Inflammatory macrophage (primary cell): ENCODE data around the gene MTA3.

Experiments used
- DNase-seq, 2 donors: peaks; one replicate each; pipeline ENCODE4 v3.0.0-alpha.2; 2020 to 2022

MTA3 gene

DNA sequence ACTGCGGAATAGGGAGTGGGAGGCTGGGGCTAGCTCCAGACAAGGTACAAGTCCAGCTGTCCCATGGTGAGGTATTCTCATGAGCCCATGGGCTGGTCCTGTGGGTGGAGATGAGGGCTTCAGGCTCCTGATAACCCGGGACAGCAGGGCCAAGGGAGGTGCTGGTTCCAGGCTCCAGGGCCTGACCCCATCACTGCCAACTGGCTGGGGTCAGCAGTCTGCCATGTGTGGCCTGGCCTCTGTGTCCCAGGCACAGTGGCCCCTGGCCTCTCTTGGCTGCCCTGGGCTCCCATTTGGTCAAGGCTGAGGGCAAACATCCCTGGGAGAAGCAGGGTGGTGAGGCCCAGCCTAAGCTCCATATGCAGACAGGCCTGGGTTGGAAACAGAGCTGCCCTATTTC lies 196.5 kb downstream of the MTA3 start:
- no peak for DNase-seq

DNA sequence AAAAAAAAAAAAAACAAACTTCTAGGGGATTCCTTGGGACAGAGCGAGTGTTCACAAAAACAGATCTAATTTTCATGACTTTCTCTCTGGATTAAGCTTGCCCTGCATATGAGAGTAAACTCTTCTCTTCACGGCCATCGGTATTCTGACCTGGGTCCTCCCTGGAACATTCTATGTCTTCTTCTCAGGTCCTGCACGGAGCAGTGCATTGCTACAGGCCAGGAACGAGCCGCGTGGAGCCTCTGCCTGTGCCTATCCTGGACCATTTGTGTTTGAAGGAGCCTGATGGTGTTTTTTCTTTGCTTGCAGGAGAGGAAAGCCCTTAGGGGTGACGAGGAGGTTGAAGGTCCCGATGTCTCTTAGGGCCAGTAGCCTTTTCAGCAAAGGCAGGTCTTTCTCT lies 197.3 kb downstream of the MTA3 start:
- DNase-seq: no peak

DNA sequence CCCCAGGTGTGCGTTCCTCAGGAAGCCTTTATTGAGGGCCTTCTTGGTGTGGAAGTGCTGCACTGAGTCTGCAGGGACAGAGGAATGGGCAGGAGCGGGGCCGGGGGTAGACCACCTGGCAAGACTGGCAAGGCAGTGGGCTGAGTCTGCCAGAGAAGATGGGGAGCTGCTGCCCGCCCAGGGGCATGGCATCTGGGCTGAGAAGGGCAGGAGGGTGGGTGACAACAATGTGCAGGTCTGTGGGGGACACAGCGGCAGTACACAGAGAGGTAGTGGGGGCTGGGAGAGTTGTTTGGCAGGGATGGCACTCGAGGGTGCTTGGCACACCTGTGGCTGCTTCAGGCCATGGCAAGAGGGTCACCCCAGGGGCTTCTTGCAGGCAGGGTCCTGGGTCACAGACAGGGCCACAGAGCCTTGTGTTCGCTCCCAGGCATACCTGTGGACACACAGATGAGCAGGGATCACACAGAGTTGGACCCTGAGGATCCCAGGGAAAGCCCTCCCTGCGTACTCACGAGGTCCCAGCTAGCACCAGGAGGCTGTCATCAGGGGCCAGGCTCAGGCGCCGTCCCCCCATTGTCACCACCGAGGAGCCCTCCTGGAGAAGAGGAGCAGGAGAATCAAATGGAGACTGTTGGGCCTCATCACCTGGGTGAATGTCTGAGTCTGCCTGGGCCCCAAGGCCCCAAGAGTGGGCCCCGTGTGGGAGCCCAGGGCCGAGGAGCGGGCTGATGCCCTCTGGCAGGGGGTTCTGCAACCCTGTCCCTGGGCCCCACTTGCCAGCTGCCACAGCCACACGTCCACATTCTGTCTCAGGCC lies 198.9 kb downstream of the MTA3 start:
- DNase-seq: no peak

DNA sequence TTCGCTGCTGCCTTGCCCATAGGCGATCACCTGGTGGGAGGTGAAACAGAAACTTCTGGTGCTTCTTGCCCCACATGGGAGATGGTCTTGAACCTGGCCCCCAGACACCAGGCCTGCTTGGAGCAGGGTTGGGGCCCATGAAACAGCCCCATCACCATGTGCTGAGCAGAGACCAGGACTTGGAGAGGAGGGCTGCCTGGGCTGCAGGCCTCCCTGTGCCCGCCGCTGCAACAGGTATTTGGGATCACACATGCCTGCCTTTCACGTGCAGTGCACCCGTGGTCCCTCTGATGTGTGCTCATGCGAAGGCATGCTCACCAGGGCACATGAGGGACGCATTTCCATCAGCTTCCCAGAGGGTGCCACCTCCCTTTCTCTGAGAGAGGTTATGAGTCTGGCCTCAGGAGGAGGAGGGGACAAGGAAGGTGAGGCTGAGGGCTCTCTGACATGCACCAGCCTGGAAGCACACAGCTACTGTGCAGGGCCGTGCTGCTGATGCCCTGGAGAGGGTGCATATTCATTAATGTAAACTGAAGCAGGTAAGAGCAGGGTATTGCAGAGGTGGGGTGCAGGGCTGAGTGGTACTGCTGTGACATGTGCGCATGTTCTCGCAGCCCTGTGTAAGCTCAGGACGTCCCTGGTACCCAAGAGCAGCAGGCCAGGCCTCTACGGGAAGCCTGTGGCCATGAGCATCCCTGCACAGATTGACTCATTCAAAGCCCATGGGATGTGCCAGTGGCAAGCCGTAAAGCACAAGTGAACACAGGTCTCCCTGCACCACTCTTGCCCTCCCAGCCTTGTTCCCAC lies 199.7 kb downstream of the MTA3 start:
- no peak for DNase-seq

DNA sequence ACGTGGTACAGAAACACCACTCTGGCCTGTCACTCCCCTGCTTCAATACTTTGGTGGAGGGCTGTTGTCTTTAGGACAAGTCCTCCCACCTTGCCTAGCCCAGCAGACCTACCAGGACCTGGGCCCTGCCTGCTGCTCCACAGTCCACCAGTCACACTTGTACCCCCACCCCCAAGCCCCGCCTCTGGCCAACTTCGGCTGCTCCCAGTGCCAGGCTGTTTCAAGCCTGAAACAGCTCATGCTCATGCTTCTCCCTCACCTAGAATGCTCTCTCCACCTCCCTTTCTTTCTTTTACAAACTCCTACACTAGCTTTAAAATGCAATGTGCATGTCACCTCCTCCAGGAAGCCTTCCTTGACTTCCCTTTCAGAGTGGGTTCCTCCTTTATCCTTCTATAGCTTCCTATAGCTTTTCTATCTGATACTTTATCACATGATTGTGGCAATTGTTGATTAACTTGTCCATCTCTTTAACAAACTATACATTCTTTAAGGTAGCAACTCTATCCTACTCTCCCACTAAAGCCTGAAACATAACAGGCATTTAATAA lies 200.3 kb downstream of the MTA3 start:
- DNase-seq: peak in 1 of 2 donors; percentile 26

DNA sequence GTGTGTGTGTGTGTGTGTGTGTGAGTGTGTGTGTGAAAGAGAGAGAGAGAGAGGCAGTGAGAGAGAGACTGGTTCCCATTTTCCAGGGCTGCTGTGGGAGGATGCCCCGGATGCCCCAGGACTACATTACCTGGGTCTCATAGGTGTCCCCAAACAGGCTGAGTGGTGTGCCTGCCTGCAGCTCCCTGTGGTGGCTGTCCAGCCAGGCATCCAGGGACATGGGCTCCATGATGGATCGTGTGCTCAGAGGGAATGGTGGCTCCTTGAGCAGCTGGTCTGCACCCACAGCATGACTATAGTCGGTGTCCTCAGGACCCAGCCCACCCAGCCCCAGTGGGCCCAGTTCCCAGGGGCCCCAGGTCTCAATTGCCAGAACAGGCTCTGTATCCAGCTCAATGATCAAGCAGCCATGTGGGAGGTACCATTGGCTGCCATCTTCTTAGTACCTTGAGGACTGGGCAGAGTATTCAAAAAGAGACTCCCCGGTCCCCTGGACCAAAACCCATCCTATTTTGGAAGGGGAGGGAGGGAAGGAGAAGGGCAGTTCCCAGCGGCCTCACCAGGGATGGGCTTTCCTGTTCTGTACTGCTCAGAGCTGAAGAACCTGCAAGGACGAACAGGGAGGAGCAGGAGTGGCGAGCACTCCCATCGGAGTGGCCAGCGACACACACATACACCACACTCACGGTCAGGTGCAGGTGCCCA lies 201.3 kb downstream of the MTA3 start:
- no peak for DNase-seq

DNA sequence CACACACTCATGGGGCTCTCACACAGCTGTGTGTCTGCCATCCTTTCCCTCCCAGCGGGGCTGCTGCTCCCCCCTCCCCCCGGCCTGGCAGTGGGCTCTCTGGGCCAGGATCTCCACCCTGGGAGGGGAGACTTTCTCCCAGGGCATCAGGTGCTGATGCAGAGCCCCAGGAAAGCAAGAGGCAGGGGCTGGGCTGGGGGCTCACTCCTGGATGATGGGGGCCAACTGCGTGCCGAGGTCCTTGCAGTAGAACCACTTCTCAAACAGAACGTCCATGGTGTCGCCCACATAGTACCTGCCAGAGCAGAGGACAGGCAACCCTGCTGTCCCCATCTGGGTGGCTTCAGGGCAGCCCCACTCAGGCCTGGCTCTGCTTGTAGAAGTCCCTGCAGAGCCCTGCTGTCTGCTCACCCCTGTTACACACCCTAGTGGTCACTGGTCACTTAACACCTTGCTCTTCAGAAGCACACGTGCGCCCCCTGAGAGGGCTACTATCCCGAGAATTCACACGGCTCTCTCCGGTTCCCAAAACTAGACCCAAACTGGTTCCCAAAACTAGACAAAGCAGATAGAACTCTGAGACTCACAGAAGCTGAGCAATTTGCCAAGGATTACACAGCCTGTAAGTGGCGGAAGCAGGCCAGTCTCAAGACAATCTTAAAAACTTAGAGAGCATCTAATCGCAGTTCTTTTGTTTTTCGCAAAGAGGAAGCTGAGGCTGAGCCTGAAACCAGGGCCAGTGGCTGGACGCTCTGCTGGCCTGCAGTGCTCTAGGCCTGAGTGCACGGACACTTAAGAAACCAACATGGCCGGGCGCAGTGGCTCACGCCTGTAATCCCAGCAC lies 202.1 kb downstream of the MTA3 start:
- DNase-seq: peak; percentile 65 to 80

DNA sequence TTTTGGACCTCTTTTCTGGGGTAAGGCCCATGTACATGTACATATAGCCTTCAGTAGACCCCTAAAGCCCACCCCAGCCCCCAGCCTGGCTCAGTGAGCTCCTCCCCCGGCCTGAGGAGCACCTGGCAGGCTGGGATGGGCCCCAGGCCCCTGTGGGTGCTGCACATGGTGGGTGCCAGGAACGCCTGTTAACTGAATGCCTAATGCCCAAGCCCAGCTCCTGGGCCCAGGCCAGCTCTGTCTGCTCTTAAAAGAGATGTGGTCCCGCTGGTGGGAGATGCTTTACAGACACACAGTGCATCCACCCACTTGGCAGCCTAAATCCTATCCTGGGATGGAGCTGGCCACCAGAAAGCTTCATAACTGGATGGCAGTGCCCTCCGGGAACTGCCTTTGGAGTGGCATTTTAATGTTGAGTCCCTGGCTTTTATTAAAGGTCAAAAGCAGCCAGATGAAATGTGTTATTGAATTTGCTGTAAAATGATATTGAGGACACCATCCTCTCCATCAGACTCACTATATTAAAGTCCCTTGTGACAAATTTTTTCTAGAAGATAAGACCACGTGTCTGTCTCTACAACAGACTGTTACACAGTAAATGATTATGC lies 203.2 kb downstream of the MTA3 start:
- DNase-seq: no peak

DNA sequence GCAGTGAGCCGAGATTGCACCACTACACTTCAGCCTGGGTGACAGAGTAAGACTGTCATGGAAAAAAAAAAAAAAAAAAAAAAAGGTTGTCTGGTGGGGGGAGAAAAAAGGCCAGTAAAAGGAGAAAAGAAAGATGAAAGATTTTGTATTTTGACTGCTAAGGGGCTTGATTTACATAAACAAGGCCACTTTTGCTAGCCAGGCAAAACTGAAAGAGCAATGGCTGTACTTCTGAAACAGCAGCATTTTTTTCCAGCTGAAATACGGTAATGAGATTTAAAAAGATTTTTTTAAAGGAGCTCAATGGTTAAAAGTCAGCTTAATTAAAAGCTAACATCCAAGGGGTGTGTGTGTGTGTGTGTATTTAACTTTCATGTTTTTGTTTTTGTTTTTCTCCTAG lies 206.8 kb downstream of the MTA3 start:
- DNase-seq: no peak

DNA sequence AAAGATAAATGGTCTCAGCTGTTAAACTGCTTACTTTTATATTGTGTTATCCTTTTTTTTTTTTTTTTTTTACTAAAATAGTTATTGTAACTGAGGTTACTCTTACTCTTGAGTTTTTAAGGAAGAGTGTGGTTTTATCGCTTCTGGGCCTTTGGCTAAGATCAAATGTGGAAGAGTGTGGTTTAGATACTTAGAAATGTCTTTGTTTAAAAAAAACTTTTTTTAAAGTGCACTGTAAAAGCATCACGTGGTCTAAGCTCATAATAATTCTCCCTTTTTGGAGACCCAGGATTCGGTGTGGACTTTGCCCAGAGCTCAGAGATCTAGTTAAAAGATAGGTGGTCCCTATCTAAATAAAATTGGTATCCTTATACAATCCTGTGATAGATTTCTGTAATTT lies 207.4 kb downstream of the MTA3 start:
- no peak for DNase-seq

DNA sequence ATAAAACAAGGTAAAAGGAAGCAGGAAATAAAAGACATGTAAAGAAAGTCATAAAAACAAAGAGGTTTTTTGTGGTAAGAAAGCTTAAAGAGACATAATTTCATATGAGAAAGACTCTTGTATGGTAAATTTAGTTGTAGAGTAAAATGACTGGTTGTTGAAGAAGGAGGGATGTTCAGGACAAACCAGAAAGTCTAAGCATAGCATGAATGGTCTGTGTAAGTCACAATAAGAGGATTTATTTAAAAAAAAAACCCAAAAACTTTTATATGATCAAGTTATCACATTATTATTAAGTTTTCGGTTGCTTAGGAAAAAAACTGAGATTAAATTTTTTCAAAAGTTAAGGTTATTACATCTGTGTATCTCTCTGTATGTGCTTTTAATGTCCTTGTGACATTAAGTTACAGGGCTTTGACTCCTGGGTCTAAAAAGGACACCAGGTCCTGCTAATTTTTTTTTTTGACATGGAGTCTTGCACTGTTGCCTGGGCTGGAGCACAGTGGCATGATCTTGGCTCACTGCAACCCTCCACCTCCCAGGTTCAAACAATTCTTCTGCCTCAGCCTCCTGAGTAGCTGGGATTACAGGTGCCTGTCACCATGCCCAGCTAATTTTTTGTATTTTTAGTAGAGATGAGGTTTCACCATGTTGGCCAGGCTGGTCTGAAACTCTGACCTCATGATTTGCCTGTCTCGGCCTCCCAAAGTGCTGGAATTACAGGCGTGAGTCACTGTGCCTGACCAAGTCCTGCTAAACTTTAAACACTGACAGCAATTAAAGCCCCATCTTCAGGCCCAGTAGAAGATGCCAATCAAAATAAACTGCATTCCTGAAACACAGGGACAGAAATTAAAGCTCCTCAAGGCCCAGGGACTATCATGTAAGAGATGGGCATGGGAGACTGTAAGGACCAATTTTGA lies 209.7 kb downstream of the MTA3 start:
- no peak for DNase-seq

DNA sequence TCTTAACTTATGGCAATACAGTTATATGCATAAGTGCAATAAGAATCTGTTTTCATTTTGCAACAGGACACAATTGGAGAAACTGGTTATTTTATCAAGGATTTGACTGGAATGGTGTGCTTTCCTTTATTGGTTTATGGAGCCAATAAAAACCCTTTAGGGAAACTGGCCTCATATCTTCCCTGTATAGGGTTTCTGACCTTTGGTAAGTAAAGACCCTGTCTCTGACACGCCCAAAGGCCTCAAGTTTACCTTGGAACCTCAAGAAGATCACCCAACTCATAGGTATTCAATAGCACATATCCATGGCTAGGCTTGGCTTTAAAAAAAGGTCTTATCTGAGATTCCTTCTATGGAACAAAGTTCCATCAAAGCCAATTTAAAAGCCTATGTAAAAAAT lies 212.7 kb downstream of the MTA3 start:
- DNase-seq: no peak

DNA sequence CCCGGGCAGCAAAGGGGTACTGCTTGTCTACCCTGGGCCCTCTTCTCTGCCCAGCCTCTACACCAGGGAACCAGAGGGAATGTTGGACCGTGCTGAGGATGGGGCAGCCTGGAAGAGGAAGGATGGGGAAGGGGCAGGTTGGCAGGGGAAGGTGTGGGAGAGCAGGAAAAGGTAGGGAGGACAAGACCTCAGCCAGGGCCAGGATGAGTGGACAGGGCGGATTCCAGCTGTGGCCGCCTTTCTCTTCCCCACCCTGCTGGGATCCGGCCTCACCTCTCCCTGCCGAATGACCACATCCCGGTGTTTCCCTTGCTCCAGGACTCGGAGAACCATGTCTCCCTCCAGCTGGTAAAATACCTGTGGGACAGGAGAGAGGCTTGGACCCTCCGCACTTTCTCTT lies 215.1 kb downstream of the MTA3 start:
- DNase-seq: no peak

DNA sequence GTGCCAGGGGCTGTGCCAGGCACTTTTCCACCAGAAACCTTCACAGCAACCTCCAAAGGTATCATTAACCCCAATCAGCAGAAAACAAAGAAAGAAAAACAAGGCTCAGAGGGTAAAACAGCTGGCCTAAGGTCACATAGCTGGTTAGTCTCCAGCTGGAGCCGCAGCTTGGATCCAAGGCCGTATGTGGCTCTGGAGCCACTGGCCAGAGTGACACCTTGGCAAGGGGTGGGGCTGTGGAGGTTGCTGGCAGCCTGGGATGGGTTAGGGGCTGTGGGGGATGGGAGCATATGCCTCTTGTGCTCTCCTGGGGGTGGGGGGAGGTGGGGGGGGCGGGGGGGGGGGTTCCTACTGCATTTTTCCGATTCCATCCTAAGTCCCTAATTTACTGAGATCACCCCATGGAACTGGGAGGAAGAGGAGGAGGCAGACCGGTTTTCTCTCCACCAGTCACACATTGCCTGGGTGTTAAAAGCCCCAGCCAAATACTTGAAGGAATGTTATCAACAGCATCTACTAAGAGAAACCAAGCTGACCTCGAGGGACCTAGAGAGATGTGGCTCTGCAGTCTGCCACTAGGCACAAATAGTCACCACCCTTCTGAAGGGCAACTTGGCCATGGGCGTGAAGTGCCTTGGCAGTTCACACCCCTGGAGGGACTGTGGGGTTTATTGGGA lies 215.9 kb downstream of the MTA3 start:
- DNase-seq: no peak

DNA sequence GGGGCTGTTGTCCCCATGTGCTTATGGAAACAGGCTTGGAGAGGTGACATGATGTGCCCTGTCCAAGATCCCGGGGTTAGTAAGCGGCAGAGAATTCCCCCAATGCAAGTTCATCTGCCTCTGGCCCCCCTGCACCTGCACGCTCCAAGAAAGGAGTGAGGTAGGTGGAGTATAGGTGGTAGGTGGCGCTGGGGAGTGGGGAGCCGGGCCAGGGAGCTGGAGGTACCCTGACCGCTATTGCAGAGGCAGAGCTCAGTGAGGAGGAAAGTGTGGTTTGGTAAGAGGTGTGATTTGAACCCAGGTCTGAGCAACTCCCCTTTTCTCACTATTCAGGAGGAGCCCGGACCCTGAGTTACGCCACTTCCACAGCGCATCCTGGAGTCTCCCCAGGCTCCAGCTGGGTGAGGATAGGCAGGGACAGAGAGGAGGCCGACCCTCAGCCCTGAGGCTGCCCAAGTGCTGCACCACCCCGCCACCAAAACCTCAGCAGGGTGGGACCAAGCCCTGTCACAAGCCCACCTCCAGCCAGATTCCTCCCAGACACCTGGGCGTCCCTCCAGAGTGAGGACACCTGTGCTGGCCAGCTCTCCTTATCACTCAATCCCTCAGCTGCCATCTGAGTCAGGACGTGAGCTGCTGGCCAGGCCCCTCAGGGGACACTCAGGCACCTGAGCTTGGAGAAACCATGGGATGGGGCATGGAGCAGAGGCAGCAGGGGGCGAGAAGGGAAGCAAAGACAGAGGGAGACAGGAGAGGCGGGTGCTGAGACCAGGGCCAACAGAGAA lies 218.3 kb downstream of the MTA3 start:
- no peak for DNase-seq

DNA sequence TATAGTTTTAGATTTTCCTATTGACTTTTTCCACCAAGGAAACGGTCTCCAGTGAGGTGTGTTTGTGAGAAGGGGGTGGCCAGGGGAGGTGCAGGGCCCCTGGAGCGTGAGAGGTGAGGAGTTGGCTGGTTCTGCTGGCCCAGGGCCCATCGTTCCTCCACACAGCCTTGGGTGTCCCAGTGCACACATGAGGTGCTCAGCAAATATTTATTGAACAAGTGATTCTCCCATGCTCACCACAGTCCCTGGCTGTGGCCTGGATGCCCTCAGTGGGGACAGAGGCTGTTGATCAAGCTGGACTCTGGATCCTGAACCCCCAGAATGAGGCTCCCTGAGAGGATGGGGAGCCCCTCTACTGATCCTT lies 219.0 kb downstream of the MTA3 start:
- no peak for DNase-seq

DNA sequence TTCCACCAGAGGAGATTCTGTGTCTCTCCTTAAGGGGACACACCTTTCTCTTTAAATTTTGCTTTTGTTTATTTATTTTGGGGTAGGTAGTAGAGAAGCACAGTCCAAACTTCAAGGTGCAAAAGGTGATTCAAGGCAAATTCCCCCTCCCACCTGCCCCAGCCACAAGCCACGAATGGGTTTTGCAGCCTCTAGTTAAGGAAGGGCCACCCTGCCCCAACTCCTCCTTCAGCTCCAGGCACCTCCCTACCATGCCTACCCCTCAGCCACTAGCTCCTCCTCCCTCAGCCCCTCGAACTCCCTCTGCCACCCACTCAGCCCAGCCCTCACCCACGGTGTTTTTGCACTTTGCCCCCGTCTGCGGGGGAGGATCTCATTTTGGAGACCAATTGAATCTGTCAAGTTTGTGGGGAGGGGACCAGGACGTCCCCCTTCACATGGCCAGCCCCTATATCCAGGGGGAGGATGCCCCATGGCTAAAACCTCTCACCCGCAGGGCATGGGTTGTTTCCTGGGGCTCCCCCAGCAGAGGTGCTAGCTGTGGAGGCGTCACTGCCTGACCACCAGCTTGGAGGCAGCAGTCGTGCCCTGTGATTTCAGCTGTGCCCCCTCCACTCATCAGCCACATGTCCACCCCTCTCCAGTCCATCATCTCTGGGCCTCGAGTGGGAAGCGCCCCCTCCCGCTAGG lies 219.5 kb downstream of the MTA3 start:
- no peak for DNase-seq

DNA sequence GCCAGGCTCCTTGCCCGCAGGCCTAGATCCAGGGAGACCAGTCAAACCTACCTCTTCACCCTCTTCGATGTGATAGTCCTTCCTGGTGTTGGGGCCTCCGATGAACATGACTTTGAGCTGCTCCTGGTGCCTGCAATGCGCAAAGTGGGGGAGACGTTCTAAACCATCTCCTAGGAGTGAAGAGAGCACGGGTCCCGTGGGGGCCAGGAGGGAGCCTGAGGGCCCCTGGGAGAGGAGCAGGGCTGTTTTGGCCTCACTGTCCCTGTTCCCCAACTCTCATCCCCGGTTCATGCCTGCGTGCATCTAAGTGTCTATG lies 220.0 kb downstream of the MTA3 start:
- DNase-seq: no peak

DNA sequence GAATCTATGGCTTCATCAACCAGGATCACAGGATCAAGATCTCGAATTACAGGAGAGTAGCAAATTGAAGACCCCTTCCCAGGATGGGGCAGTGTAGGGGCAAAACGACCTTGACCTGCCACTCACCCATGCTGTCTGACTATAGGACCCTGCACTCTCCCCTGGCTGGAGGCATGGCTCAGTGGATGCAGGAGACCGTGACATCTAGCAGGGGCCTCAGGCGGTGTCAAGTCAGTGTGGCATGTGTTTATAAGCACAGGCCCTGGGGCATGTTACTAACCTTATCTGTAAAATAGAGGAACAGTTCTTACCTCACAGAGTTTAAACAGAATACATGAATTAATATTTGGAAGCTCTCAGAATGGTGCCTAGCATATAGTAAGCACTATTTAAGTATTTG lies 220.4 kb downstream of the MTA3 start:
- DNase-seq: no peak
